Measurements from ENCODE around the gene IMPG1.

IMPG1 gene

DNA sequence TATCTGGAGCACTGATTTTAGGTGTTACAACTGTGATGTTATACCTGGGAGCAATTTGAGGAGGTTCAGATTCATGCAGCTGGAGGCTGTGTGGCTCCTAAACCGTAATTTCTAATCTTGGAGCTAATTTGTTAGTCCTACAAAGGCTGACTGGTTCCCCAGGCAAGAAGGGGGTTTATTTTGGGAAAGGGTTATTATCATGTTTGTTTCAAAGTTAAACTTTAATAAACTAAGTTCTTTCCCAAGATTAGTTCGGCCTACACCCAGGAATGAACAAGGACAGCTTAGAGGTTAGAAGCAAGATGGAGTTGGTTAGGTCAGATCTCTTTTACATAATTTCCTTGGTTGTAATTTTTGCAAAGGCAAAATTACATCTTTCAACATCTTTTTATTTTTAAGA, 187.6 kb downstream of the IMPG1 start:
- DNase-seq, result no peak

GRCh38 chr6:75882734-75883133, 189.7 kb downstream of the IMPG1 start:
- DNase-seq, result no peak

GRCh38 chr6:75880305-75880704, 192.2 kb downstream of the IMPG1 start:
- DNase-seq, result no peak

DNA sequence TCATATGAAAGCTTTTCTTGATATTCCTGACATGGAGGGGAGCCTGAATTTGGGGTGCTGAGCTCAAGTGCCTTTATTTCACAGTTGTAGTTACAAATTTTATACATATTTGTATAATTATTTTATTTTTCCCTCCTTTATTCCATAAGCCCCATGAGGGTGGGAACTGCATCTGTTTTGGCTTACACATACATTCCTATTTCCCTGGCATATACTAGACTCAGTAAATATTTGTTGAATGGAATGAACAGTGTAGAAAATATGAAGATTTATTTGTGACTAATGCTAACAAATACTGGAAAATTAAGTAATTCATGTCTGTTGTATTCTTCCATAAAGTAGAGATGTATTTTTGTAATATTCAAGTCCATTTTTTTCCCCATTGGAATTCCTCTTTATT, 196.3 kb downstream of the IMPG1 start:
- DNase-seq, result no peak

GRCh38 chr6:75874224-75874623, 198.2 kb downstream of the IMPG1 start:
- DNase-seq, result no peak

Measured in midbrain (tissue), 1 donor.